GM18511 (cell line): ENCODE data around the gene DGKB.

Experiments used
- ATAC-seq: cut with Tn5 transposase; IDR thresholded peaks from one replicate; pipeline ENCODE4 v1.9.1; 2021; ENCODE audit warnings: mild to moderate bottlenecking, moderate library complexity; ENCODE audit not compliant: unreplicated experiment

DGKB gene

DNA sequence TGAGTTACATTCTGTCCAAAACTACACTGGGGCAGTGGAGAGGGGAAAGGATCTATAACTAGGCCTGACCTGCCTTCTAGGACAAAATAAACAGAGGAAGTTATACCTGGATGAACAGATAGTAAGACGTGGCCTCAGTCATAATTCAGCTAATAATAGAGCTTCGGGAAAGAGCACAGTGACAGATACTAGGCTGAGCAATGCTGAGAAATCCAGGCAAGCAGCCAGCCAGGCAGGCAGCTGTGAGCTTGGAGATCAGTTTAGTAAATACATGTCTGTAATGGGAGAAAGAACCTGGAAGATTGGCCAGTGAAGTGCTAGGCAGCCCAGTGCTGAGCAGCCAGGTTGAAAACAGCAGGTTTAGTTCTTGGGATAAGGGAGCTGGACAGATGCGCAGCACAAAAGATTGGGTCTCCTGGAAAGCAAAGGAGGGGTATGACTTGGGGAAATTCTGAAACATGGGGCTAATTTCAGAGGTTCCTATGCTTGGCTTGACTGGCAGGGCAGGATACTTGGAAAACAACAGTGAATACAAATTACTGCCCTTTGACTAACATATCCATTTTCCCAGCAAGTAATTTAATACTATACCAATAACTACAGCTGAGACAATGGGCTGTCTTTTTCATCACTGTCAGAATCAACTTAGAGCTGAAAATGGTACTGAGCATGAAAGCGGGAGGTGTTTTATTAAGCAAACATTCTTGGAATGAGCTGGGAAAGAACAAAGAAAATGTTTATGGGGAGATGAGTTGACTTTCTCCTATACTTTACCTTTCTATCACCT is 140.8 kb downstream of the DGKB start:
- ATAC-seq, result no peak

DNA sequence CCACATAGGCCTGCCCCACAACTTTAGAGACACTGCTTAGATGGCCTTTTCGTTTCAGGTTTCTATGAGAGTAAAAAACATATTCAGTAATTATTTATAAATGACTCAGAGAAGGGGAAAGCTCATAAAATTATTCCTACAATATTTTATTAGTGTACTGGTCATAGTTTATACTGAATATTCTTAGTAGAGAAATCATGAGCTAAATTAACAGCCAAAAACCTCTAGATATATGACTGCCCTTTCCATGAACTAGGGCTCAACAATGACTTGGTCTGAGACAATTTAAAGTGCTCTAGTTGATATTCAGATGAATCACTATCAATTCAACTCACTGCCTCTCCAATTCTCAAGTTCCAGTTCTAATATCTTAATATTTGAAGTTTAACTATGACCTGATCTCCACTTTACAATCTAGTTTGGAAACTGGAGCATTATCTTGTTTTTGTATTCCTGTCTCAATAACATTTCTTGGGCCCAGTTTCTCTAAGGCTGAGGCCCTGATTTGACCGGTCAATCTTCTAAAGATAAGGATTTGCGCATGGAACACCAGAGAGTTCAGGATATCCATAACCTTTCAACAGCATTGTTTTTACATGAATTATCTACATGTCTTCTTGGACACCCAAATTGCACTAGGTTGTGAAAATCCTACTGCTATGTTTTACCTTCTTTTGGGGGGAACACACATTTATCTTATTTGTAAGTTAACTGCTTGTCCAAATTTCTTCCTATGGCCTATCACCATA is 141.6 kb downstream of the DGKB start:
- no peak for ATAC-seq

DNA sequence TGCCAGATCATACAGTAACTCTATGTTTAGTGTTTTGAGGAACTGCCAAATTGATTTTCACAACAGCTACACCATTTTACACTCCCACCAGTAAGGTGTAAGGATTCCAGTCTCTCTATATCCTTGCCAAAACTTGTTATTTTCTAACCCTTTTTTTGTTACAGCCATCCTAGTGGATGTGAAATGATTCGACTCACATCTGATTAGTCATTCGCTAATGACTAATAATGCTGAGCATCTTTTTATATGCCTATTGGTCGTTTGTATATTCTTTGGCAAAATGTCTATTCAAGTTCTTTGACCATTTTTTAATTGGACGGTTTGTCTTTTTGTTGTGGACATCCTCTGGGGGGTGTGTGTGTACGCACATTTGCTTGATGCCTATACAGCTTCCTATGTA is 142.8 kb downstream of the DGKB start:
- ATAC-seq, result no peak

DNA sequence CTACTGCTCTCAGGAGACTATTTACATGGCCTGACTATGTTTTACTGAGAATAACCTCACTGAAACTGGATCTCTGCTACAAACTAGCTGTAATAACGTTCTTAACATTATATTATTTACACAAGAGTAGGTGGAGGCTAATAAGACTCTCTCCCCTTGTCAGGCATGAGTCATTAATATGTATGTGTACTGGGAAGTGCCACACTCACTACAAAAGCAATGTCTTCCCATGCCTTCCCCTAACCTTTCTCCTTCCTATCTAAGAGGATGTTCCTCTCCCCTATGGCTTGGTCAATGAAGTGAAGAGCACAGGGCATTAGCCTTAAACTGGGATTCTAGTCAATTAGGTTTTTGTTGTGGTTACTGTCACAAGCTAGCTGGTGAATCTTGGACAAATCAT is 147.9 kb downstream of the DGKB start:
- ATAC-seq, result no peak

DNA sequence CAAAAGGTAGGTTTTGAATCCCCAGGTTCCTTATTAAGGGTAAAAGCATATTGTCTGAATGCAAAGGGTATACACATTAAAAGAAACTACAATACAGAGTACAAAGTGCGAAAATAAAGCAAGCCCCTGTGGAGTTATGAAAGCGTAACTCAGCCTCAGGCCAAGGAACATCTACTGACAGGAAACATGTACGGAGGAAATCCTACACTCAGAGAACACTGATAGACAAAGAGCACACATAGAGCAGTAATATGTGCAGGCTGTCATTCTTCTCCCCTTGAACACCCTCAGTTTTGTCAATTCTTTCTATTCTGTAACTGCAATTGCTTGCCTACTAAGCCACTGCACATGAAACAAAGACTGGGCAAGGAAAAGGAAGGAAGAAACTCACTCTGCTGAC is 150.2 kb downstream of the DGKB start:
- no peak for ATAC-seq

DNA sequence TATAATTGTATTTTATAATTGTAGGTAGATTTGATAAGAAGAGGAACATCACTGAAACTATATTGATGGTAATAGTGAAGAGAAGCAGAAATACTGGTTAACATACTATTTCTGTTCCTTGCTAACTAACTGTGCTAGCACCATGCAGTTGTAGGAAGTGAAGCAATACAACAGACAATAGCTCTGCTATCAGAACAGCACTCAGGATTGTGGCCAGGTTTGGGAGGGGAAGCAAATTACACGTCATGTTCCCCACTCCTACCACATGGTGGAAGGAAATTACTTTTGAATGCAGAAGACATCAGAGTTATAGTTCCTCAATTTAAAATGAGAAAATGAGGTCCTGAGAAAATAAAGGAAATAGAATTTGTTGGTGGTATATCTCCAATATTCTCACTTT is 151.1 kb downstream of the DGKB start:
- ATAC-seq, result no peak

DNA sequence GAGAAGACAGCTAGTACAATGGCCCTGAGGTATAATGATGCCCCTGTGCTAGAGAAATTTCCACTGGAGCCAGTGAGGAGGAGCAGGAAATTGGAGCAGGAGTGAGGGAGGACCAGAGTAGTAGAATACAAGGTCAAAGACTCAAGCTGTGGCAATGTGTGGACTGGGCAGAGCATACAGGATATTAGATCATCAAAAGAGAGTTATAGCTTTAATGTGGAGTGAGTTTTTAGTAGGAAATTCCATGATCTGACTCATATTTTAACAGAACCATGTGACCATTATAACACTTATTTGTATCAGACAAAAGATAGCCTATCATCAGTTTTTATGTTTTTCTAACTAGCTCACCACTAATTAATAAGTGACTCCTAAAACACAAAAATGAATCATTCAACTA is 154.1 kb downstream of the DGKB start:
- no peak for ATAC-seq

DNA sequence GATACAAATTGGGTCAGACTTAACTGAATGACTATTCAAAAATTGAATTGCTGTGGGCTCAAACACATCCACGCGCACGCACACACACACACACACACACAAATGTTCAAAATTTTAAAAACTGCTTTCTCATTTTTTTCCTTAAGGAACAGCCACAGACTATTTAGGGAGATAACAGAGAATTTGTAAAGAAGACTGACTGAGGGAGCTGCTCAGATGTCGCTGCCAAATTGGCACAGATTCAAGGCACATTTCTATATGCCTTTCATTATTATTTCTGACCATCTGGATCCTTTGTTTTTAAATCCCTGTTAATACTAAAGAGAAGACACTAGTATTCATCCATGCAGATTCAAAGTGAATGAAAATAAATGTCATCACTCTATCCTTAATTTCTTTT is 154.8 kb downstream of the DGKB start:
- no peak for ATAC-seq

DNA sequence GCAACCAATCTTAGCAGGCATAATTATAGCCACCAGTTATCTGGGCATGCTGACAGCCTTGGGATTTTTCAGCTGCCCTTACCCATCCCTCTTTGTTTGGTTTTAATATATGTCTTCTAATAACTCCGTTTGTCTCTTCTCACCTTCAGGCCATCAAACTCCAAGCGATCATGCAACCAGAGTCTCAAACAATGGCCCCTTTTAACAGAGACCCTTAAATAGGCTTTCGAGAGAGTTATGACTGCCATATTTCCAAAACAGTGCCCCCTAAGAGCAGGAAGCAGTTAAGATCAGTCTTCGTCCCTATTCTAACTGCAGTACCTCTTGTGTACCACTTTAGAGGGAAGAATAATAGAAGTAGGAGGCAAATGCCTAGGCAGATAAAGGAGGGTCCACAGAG is 157.5 kb downstream of the DGKB start:
- ATAC-seq, result no peak

DNA sequence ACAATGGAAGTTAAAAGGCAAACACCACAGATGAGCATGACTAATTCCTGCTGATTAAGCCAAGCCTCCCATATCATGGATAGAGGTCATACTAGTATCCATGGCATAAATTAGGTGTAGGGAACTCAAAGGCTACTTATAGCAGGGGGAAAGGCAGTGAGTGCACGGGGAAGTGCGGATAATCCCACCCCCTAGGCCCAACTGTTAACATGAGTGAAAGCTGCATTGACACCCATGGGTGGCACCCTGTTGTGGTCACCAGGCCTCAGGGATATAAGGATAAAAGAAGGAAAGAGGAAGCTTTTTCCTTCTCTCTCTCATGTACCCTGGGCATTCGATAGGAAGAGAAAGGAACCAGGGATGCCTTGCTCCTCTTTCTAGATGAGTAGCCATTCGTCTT is 161.9 kb downstream of the DGKB start:
- ATAC-seq, result no peak

DNA sequence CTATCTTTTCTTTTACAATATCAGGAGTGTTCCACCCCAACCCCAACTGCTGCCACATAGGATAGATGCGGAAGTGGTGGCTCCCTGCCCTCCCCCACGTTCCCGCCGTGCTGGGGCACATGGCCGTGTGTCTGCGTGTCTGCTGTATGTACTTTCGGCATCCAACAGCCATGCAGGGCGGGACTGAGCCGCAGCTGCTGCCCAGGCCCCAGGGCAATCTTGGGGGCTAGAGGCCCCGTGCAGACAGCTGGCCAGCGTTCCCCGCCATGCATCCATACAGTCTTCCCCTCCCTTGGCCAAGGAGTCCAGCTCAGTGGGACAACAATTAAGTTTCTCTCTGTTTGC is 162.7 kb downstream of the DGKB start:
- no peak for ATAC-seq

DNA sequence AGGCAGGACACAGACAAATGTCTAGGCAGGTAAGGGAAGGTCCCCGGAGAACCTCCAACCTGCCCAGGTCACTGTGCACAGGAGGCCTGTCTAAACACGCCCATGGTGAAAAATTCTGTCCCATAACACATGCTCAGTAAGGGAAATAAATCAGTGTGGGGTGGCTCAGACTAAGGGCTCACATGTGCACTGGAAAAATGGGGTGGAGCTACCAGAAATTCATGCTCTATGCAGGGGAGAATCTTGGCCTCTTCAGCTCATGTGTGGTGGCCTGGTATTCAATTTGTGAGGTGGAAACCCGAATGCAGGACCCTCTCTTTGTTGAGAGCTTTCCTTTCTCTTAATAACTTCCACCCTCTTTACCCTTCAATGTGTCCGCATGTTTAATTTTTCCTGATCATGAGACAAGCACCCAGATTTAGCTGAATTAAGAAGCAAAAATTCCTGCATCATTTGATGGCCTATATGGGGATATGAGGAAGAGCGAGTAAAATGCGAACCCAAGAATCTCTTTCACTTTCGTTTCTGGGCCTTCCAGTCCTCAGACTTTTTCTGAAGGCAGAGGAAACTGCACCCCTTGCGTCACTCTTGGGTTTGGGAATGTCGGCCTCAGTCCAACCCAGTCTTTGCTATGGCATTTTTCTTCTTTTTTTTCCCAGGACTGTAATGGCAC is 163.2 kb downstream of the DGKB start:
- no peak for ATAC-seq

DNA sequence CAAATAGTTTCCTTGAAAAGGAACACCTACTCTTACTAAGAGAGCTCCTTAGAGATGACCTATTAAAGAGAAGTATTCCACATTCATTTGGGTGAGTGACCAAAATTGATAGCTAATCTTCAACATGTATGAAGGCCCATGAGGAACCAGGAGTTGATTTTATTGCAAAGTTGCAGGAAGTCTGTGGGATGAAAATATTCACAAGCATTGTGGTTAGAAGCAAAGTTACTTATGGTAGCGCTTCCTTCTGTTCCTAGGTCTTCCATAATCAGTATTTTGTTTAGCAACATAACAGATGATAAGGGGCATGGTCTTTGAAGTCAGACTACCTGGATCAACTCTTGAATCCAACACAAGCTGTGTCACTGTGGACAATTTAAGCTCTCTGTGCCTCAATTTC is 164.5 kb downstream of the DGKB start:
- no peak for ATAC-seq

DNA sequence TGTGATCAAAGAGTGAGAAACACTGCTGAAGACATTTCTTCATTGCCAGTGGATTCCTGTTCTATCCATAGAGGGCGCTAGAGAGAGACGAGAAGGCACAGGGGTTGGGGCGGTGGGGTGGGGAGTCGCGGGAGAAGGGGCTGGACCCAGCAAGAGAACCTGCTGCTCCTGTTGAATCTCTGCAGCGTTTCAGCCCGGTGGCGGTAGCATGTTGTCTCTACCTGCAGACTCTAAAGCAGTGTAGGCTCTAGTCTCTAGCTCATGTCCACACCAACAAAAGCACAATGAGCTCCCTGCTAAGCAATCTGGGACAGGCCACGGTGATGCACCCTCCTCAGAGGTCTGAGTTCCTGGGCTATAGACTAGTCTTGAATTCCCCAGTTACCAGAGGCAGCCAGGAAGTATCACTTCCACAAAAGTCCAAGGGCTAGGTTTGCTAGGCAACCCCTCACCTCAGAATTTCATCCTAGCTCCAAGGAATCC is 167.7 kb downstream of the DGKB start:
- ATAC-seq, result no peak

DNA sequence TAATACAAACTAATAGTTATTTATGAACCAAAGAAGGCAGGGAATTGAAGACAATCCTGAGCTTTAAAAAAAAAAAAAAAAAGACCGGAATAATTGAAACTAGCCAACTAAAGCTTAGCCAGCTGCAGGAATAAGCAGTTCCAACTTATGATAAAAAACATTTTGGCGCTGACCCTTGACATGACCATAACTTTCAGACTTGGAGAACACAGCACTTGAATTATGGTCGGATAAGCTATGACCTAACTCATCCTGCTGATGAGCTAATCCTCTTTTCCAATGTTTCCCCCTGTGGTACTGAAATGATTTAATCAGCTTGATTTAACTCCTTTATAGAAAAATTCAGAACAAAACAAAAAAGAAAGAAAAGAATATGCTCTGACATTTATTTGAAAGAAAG is 181.8 kb downstream of the DGKB start:
- ATAC-seq, result no peak

DNA sequence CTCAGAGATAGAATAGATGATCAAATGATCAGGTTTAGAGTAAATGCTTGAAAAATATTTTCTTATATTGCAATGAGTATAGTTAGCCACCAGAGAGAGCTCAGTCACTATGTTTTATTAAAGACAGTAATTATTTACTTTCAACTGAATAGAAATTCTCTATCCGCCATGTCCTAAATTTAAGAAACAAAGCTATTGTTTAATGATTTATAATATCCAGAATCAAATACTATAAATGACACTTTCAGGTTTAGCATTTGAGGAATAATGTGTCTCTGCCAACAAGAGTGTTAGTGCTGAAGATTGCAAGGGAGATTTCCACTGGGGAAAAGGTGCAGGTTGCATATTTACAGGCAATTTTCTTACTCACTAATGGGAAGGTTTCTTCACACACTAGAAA is 184.7 kb downstream of the DGKB start:
- ATAC-seq, result peak; percentile 23

DNA sequence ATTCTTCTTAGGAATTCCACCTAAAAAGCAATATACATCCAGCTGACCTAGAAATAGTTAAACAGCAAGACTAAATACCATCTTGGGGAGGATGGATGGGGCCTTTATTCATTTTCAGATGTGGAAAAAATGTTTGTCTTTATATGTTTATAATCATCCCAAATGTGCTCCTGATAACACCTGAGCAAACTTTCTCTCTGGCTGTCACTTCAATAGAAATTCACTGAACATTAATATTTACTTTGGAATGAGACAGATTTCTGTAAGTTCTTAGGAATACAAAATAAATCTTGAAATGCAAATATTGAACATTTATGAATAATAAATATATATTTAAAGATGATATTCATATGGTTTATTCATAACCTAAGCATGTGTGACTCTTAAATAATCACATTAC is 185.4 kb downstream of the DGKB start:
- no peak for ATAC-seq

DNA sequence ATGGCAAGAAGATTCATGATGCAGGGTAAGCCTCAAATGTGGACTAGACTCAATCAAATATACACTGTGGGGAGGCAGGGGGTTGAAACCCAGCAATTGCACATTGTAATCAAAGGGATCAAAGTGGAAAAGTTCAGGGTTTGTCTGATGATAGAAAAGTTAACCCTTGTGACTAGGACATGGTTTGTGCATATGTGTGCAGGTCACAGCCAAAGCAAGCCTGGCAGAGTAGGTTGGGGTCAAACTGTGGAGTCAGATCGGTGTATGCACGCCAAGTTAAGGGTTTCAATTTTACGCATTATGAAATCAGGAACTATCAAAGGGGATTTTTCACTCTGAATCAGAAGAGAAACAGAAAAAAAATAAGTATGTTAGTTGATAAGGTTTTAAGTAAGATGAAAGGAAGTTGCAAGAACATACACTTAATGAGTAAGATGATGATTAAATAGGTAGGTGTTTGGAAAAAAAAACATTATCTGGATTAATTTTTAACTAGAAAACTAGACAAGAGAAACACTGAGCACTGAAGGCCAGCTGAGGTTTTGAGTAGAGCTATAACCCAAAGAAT is 188.3 kb downstream of the DGKB start:
- ATAC-seq, result peak; percentile 98

DNA sequence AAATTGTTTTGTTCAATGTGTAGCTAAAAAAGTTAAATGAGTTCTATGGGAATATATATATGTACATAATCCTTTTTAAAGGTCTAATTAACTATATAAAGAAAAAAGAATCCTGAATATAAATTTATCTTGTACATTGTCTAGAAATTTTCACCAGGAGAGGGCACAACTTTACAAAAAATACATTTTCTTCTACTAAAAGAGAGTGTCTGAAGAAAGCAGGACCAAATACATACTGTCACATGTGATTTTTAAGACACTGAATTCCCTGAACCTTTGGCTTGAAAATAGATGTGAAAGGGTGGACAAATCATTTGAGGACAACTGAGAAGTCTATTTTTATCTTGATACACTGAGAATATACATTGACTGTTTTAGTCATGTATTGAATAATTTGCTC is 204.3 kb downstream of the DGKB start:
- peak; percentile 60 for ATAC-seq

DNA sequence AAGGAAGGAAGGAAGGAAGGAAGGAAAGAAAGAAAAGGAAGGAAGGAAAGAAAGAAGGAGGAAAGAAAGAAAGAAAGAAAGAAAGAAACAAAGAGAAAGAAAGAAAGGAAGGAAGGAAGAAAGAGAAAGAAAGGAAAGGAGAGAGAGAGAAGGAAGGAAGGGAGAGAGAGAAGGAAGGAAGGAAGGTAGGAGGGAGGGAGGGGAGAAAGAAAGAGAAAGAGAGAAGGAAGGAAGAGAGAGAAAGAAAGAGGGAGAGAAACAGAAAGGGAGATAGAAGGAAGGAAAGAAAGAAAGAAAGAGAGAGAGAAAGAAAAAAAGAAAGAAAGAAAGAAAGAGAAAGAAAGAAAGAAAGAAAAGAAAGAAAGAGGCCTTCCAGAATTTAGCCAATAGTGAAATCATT is 204.9 kb downstream of the DGKB start:
- no peak for ATAC-seq

DNA sequence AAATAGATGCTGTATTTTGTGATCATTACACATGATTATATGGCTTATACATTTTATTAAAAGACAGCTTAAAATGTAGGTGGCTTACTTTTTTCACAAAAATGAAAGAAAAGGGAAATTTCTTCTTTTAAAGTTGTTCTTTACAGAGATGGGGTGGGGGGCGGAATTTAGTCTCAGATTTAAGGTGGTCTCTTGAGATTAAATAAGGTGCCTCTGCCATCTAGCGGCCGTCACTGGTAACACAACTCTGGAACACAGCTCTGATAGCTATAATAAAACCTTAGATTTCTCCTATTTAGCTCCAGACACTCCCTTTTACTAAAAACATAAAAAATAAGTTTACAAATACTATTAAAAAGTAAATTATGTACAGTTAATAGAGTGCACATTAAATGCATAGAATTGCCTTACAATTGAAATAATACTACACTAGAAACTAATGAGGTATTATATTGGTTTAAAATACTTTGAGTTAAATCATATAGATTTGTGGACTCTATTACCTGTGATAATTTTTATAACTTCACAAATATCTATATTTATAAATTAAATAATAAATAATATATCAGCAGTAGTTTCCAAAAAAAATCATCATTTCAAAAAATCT is 210.9 kb downstream of the DGKB start:
- ATAC-seq, result peak; percentile 62
